K562 (cell line): Measurements from ENCODE around the gene USP24.

Experiments
- ARHGAP35 ChIP-seq: fragments of 450-650 bp; IDR thresholded peaks from 2 replicates; pipeline ENCODE4 v1.6.1; 2018; ENCODE audit not compliant: partially characterized antibody
- ARNT ChIP-seq, 2 experiments: fragments of 450-650 bp; IDR thresholded peaks; 2 replicates each; pipeline ENCODE4 v1.6.1; 2016; ENCODE audit warnings: mild to moderate bottlenecking in 1 of 2
- CTCF ChIP-seq, 3 experiments: IDR thresholded peaks in 2 of 3; conservative IDR thresholded peaks in 1 of 3; 2 replicates each; pipeline ENCODE4 v1.5.1; 2011 to 2012; ENCODE audit warnings: low read length in 3 of 3, mild to moderate bottlenecking in 3 of 3, control low read depth in 2 of 3, improper control_type of control experiment in 1 of 3, inconsistent platforms in 1 of 3, low read depth in 1 of 3, mixed read lengths in 1 of 3, moderate library complexity in 1 of 3; ENCODE audit not compliant: insufficient read depth in 2 of 3
- HDAC6 ChIP-seq: IDR thresholded peaks from 2 replicates; pipeline ENCODE4 v1.6.1; 2012; ENCODE audit warnings: low read depth, mild to moderate bottlenecking, control low read depth, inconsistent platforms, low read length, moderate library complexity
- MYC ChIP-seq, 2 experiments: fragments of 250-450 bp in 1 of 2; sonication (Bioruptor Pico) in 1 of 2; IDR thresholded peaks; 2 replicates each; pipeline versions ENCODE4 v1.5.1 to v1.6.1; 2012 to 2021; ENCODE audit warnings: low read depth in 2 of 2, borderline replicate concordance in 1 of 2, improper control_type of control experiment in 1 of 2, low read length in 1 of 2, mild to moderate bottlenecking in 1 of 2, moderate library complexity in 1 of 2
- NEUROD1 ChIP-seq: fragments of 150-350 bp; IDR thresholded peaks from 2 replicates; pipeline ENCODE4 v1.6.1; 2014; ENCODE audit warnings: borderline replicate concordance, low read length, low read depth; ENCODE audit not compliant: partially characterized antibody
- NR2C2 ChIP-seq, 2 experiments: fragments of 200-800 bp in 1 of 2; sonication (Bioruptor generic) in 1 of 2; sonication (generic) in 1 of 2; formaldehyde crosslinking in 1 of 2; IDR thresholded peaks; 2 replicates each; pipeline versions ENCODE4 v1.6.1 to v1.8.0; 2016 to 2022; ENCODE audit warnings: mild to moderate bottlenecking in 1 of 2, missing compliant biosample characterization in 1 of 2, missing genetic modification characterization in 1 of 2, missing genetic modification reagents in 1 of 2
- PHF21A ChIP-seq: fragments of 450-650 bp; IDR thresholded peaks from 2 replicates; pipeline ENCODE4 v1.6.1; 2017; ENCODE audit warnings: low read depth, borderline replicate concordance
- PKNOX1 ChIP-seq: fragments of 450-650 bp; IDR thresholded peaks from 2 replicates; pipeline ENCODE4 v1.6.1; 2016
- POLR2AphosphoS2 ChIP-seq: IDR thresholded peaks from 2 replicates; pipeline ENCODE4 v1.6.1; 2012; ENCODE audit warnings: low read length, improper control_type of control experiment
- SMARCC2 ChIP-seq: fragments of 450-650 bp; IDR thresholded peaks from 2 replicates; pipeline ENCODE4 v1.6.1; 2017; ENCODE audit warnings: antibody characterized with exemption, moderate library complexity, mild to moderate bottlenecking, low read depth
- TOE1 ChIP-seq, 2 experiments: fragments of 450-650 bp in 1 of 2; sonication (generic) in 1 of 2; formaldehyde crosslinking in 1 of 2; IDR thresholded peaks; 2 replicates each; pipeline versions ENCODE4 v1.7.1 to v1.8.0; 2016 to 2022; ENCODE audit warnings: borderline replicate concordance in 2 of 2, mild to moderate bottlenecking in 2 of 2, antibody characterized with exemption in 1 of 2, inconsistent platforms in 1 of 2, low read depth in 1 of 2, missing genetic modification reagents in 1 of 2, moderate library complexity in 1 of 2
- ZNF124 ChIP-seq: sonication (generic); formaldehyde crosslinking; IDR thresholded peaks from 2 replicates; pipeline ENCODE4 v1.8.1; 2022; ENCODE audit warnings: missing genetic modification reagents

GRCh38 chr1:55127827-55128343 is 87.3 kb downstream of the USP24 start:
- TF ChIP-seq ARHGAP35 (no peak), PHF21A (no peak), ZNF124 (no peak), PKNOX1 (no peak), MYC (IDR thresholded peaks at IDR 0.05; ENCODE audit: low read depth, low read length) (no peak), MYC (CRISPR knock-in tag; IDR thresholded peaks at IDR 0.05; ENCODE audit: borderline replicate concordance, low read depth) (no peak), NR2C2 (CRISPR knock-in tag; IDR thresholded peaks at IDR 0.05) (no peak), NR2C2 (tag; IDR thresholded peaks at IDR 0.05) (no peak), CTCF (IDR thresholded peaks at IDR 0.05 in 2 of 3, conservative IDR thresholded peaks at IDR 0.05 in 1 of 3; ENCODE audit: insufficient read depth in 2 of 3, low read depth in 1 of 3, low read length in 3 of 3) (no peak), POLR2AphosphoS2 (no peak), SMARCC2 (no peak), TOE1 (IDR thresholded peaks at IDR 0.05; ENCODE audit: borderline replicate concordance) (no peak), TOE1 (CRISPR knock-in tag; IDR thresholded peaks at IDR 0.05; ENCODE audit: borderline replicate concordance, low read depth) (no peak), ARNT (IDR thresholded peaks at IDR 0.05) (no peak), NEUROD1 (no peak), HDAC6 (no peak)
